K562 (cell line): Measurements from ENCODE around the gene ETS2. TPM values are rescaled to one million over a fixed set of nuclear protein-coding genes. Genes with fewer than 3 reads are reported as not detected.
A peak's percentile ranks its signal among the peaks of the same experiment; 100 is the strongest.
"Not testable (repeated sequence)": the region's sequence is repeated elsewhere in the genome, so short reads cannot be mapped to it uniquely, and the experiment has no call there.

Experiments used
- ATAC-seq: fragments of 200-7000 bp; cut with Tn5 transposase; 3 replicates; pipeline ENCODE4 v1.9.1; 2020; ENCODE audit warnings: moderate library complexity
- BruUV-seq: library from RNA; stranded (reverse); fragments of 400-500 nt; replicated peaks from 2 replicates; lab custom pipeline; 2021; lab: Mats Ljungman, UMichigan
- CTCF ChIA-PET: fragments of 300-600 bp; formaldehyde crosslinking; extraction: SDS; loops from one replicate; lab custom pipeline; 2021; ENCODE audit warnings: low intra/inter-chr PET ratio; lab: Yijun Ruan, JAX
- POLR2A ChIA-PET: fragments of 300-600, 350-650 bp; sonication (Branson Sonifier 250); formaldehyde crosslinking; extraction: SDS; loops from one replicate; lab custom pipeline; 2021; ENCODE audit warnings: antibody characterized with exemption, inconsistent platforms; lab: Yijun Ruan, JAX
- DNase-seq, 4 experiments: peaks; one replicate each; pipeline versions ENCODE4 v3.0.0 to v3.0.0-alpha.2; 2011 to 2018; ENCODE audit warnings: low spot score in 3 of 4, mixed read lengths in 3 of 4; ENCODE audit errors: extremely low read depth in 1 of 4
- FAIRE-seq: peaks from 2 replicates; lab custom pipeline; 2011; peaks lifted over from hg19 to GRCh38; lab: Jason Lieb, UNC
- H2AFZ ChIP-seq: 2 replicates; pipeline ENCODE4 v1.6.0; 2011; ENCODE audit warnings: low read depth, low read length, control low read depth, inconsistent platforms
- H3K27ac ChIP-seq: fragments of 200-600 bp; 3 replicates; pipeline ENCODE4 v1.8.0; 2011; ENCODE audit warnings: low read depth, mild to moderate bottlenecking, control low read depth, inconsistent platforms, low read length, moderate library complexity, mixed read lengths; ENCODE audit errors: extremely low read depth
- H3K27me3 ChIP-seq, 2 experiments: fragments of 300-600 bp in 1 of 2; 2 replicates in 1 of 2; 3 replicates in 1 of 2; pipeline versions ENCODE4 v1.6.0 to v1.8.0; 2011; ENCODE audit warnings: inconsistent platforms in 2 of 2, low read length in 2 of 2, mild to moderate bottlenecking in 1 of 2, mixed read lengths in 1 of 2, moderate library complexity in 1 of 2; ENCODE audit not compliant: control insufficient read depth in 2 of 2, insufficient read depth in 2 of 2
- H3K36me3 ChIP-seq: fragments of 300-600 bp; 3 replicates; pipeline ENCODE4 v1.8.0; 2011; ENCODE audit warnings: mild to moderate bottlenecking, low read length, inconsistent platforms; ENCODE audit not compliant: control insufficient read depth, insufficient read depth
- H3K4me1 ChIP-seq, 2 experiments: fragments of 200-600 bp in 1 of 2; replicated peaks in 1 of 2; 2 replicates in 1 of 2; 3 replicates in 1 of 2; pipeline versions ENCODE4 v1.5.1 to v1.8.0; 2011; ENCODE audit warnings: inconsistent platforms in 2 of 2, low read length in 2 of 2, mild to moderate bottlenecking in 1 of 2, mixed read lengths in 1 of 2, moderate library complexity in 1 of 2; ENCODE audit not compliant: control insufficient read depth in 2 of 2, insufficient read depth in 2 of 2
- H3K4me2 ChIP-seq: 2 replicates; pipeline ENCODE4 v1.6.1; 2011; ENCODE audit warnings: low read length, control low read depth, inconsistent platforms, mixed read lengths; ENCODE audit not compliant: insufficient read depth
- H3K4me3 ChIP-seq: fragments of 200-600 bp; sonication (generic), shearing (Covaris generic); 2 replicates; pipeline ENCODE4 v1.5.1; 2016; ENCODE audit warnings: control low read depth, inconsistent platforms
- H3K79me2 ChIP-seq: fragments of 200-600 bp; 3 replicates; pipeline ENCODE4 v1.8.0; 2011; ENCODE audit warnings: low read length, inconsistent platforms; ENCODE audit not compliant: control insufficient read depth, insufficient read depth
- H3K9ac ChIP-seq, 2 experiments: 2 replicates each; pipeline versions ENCODE4 v1.6.0 to v1.6.1; 2011; ENCODE audit warnings: low read depth in 2 of 2, low read length in 2 of 2, control low read depth in 1 of 2, inconsistent platforms in 1 of 2, mild to moderate bottlenecking in 1 of 2, mixed read lengths in 1 of 2; ENCODE audit not compliant: insufficient read depth in 1 of 2
- H3K9me1 ChIP-seq: one replicate; pipeline ENCODE4 v1.6.0; 2011; ENCODE audit warnings: inconsistent platforms, mild to moderate bottlenecking, low read length, moderate library complexity; ENCODE audit not compliant: control insufficient read depth, insufficient read depth
- H3K9me3 ChIP-seq: replicated peaks from 2 replicates; pipeline ENCODE4 v1.5.1; 2011; ENCODE audit warnings: low read depth, low read length, inconsistent platforms; ENCODE audit not compliant: control insufficient read depth, insufficient read depth
- H4K20me1 ChIP-seq: replicated peaks from 2 replicates; pipeline ENCODE4 v1.6.1; 2011; ENCODE audit warnings: low read length, inconsistent platforms, mixed read lengths; ENCODE audit not compliant: control insufficient read depth, insufficient read depth
- GTF2A2 ChIP-seq: IDR thresholded peaks from 2 replicates; pipeline ENCODE4 v1.6.1; 2016; ENCODE audit warnings: mild to moderate bottlenecking, missing genetic modification characterization, missing compliant biosample characterization
- ZNF589 ChIP-seq: fragments of 200-800 bp; sonication (Bioruptor generic); IDR thresholded peaks from 2 replicates; pipeline ENCODE4 v1.6.1; 2016; ENCODE audit warnings: low read depth, missing genetic modification characterization, missing compliant biosample characterization
- WGBS: fragments of 100-300 bp; shearing (Covaris generic); methylation state at CpG from one replicate; pipeline ENCODE4 v1.1.6; 2016; ENCODE audit warnings: low coverage, mixed read lengths; ENCODE audit not compliant: insufficient coverage; ENCODE audit errors: missing lambda C conversion rate; 5-methylcytosine and 5-hydroxymethylcytosine counted together
- in situ Hi-C: fragments of 300-500 bp; cut with MboI; formaldehyde crosslinking; loops from 4 replicates; pipeline ENCODE4 v1.15.0; 2018; ENCODE audit warnings: inconsistent platforms, mixed read lengths
- intact Hi-C: fragments of 100-400 bp; cut with micrococcal nuclease; formaldehyde crosslinking; loops from 2 replicates; pipeline ENCODE4 v1.14.2; 2022
- polyA plus RNA-seq, 8 experiments: library from polyadenylated mRNA; depleted of rRNA in 4 of 8; stranded (reverse) in 5 of 8; unstranded in 3 of 8; fragments of >200 nt; fragmentation: Nextera tagmentation in 2 of 8; fragmentation: Illumina TruSeq in 1 of 8; extraction: Ambion mirVana in 2 of 8; extraction: Trizol in 1 of 8; gene quantifications; 2 replicates each; pipeline versions ENCODE4 v1.2.1 to v1.2.3, GENCODE V29; 2011 to 2014; ENCODE audit warnings: inconsistent platforms in 1 of 8, missing spikeins in 1 of 8
- total RNA-seq, 7 experiments: library from RNA; depleted of rRNA in 6 of 7; stranded (reverse); fragments of >200 nt in 6 of 7; fragmentation: Illumina TruSeq in 2 of 7; extraction: Trizol in 2 of 7; gene quantifications; 2 replicates each; pipeline versions ENCODE4 v1.2.1 to v1.2.3, GENCODE V29; 2011 to 2021; ENCODE audit warnings: low replicate concordance in 1 of 7

Gene ETS2
- total and polyA plus RNA-seq, 9 of the 15 experiments (the other 6 are each of a cell fraction or from before 2014, with no cell fraction given), result 1.7 to 24.4 (median 12.2) TPM

GRCh38 chr21:38825921-38826320 is 20.2 kb downstream of the ETS2 start:
- DNase-seq (no peak), FAIRE-seq (no peak), ATAC-seq (no peak)
- POLR2A ChIA-PET, result interaction anchor here (0.6 to 2.5 kb wide), 5 partner anchors 11 to 21 kb away, joined by 3 to 8 read pairs (median 3); no protein-coding TSS in a partner anchor
- Histone ChIP-seq H3K9me1 (no peaks in the 10 kb centered on the region), H2AFZ (no peak overlapping the region), H3K9ac (no peak overlapping the region), H3K4me3 (no peak overlapping the region), H3K4me1 (peaks cover 0 to 4% of the 10 kb centered on the region in 2 experiments; a peak in 2 of 5 replicates), H4K20me1 (no peaks in the 10 kb centered on the region), H3K9me3 (no peaks in the 10 kb centered on the region), H3K36me3 (peaks cover 36% of the 10 kb centered on the region), H3K27me3 (no peaks in the 10 kb centered on the region), H3K79me2 (no peaks in the 10 kb centered on the region), H3K27ac (no peak overlapping the region), H3K4me2 (no peak overlapping the region)
- intact Hi-C loops (no loop called here), in situ Hi-C loops (no loop called here)
- 77% methylated on average over 2 of the region's 2 CpGs for WGBS
- TF ChIP-seq ZNF589 (CRISPR knock-in tag), result no peak
- 0 out of 2 replicates have a peak, but pooled peaks have one; percentile 24 for TF ChIP-seq GTF2A2
- CTCF ChIA-PET, result no interaction called here
- BruUV-seq, result no TSS peak

GRCh38 chr21:38828111-38828510 is 22.4 kb downstream of the ETS2 start:
- not testable (repeated sequence) for H2AFZ ChIP-seq

More at GRCh38 chr21:38828111-38828510, 22.4 kb downstream of the ETS2 start:
- H3K27ac ChIP-seq, H3K27me3 ChIP-seq, CTCF ChIA-PET, H3K4me2 ChIP-seq, H3K9me1 ChIP-seq, H3K4me3 ChIP-seq, H3K9me3 ChIP-seq, FAIRE-seq, intact Hi-C loops, DNase-seq, H3K9ac ChIP-seq, BruUV-seq, H3K79me2 ChIP-seq, ATAC-seq, H4K20me1 ChIP-seq, in situ Hi-C loops, POLR2A ChIA-PET: not testable (repeated sequence)
- Histone ChIP-seq H3K36me3 (peaks cover 14% of the 10 kb centered on the region; the same call in 2 of the 3 replicates), H3K4me1 (peaks cover 0 to 25% of the 10 kb centered on the region in 2 experiments; a peak in 3 of 5 replicates)
- 81% methylated on average over 4 of the region's 7 CpGs for WGBS
